ENCODE results near the gene KCNK18.

KCNK18 gene

GRCh38 chr10:117241541-117242462, 44.5 kb downstream of the KCNK18 start:
- TF ChIP-seq TAF1 (IDR thresholded peaks at IDR 0.05; ENCODE audit: borderline replicate concordance, insufficient read depth, low read length) (no peak), FOXP2 (optimal IDR thresholded peaks at IDR 0.05; ENCODE audit: borderline replicate concordance, extremely low read depth, extremely low read length, insufficient read depth) (no peak), REST (IDR thresholded peaks at IDR 0.05; ENCODE audit: insufficient read depth in 1 of 2, low read depth in 2 of 2, low read length in 2 of 2) (no peak), POLR2AphosphoS5 (IDR thresholded peaks at IDR 0.05; ENCODE audit: low read depth, low read length) (no peak), SIN3A (IDR thresholded peaks at IDR 0.05; ENCODE audit: borderline replicate concordance, insufficient read depth, low read length) (no peak)

GRCh38 chr10:117242463-117242832, 45.2 kb downstream of the KCNK18 start:
- TF ChIP-seq TAF1 (IDR thresholded peaks at IDR 0.05; ENCODE audit: borderline replicate concordance, insufficient read depth, low read length), result no peak
- TF ChIP-seq REST (IDR thresholded peaks at IDR 0.05; ENCODE audit: insufficient read depth in 1 of 2, low read depth in 2 of 2, low read length in 2 of 2), result no peak
- no peak for TF ChIP-seq SIN3A (IDR thresholded peaks at IDR 0.05; ENCODE audit: borderline replicate concordance, insufficient read depth, low read length)
- no peak for TF ChIP-seq FOXP2 (optimal IDR thresholded peaks at IDR 0.05; ENCODE audit: borderline replicate concordance, extremely low read depth, extremely low read length, insufficient read depth)
- no peak for TF ChIP-seq POLR2AphosphoS5 (IDR thresholded peaks at IDR 0.05; ENCODE audit: low read depth, low read length)

GRCh38 chr10:117246997-117247671, 49.8 kb downstream of the KCNK18 start:
- no peak for TF ChIP-seq SIN3A (IDR thresholded peaks at IDR 0.05; ENCODE audit: borderline replicate concordance, insufficient read depth, low read length)
- TF ChIP-seq POLR2AphosphoS5 (IDR thresholded peaks at IDR 0.05; ENCODE audit: low read depth, low read length), result no peak
- no peak for TF ChIP-seq REST (IDR thresholded peaks at IDR 0.05; ENCODE audit: insufficient read depth in 1 of 2, low read depth in 2 of 2, low read length in 2 of 2)
- no peak for TF ChIP-seq FOXP2 (optimal IDR thresholded peaks at IDR 0.05; ENCODE audit: borderline replicate concordance, extremely low read depth, extremely low read length, insufficient read depth)
- TF ChIP-seq TAF1 (IDR thresholded peaks at IDR 0.05; ENCODE audit: borderline replicate concordance, insufficient read depth, low read length), result no peak

- TF ChIP-seq SIN3A (IDR thresholded peaks at IDR 0.05; ENCODE audit: borderline replicate concordance, insufficient read depth, low read length) (no peak), TAF1 (IDR thresholded peaks at IDR 0.05; ENCODE audit: borderline replicate concordance, insufficient read depth, low read length) (no peak), POLR2AphosphoS5 (IDR thresholded peaks at IDR 0.05; ENCODE audit: low read depth, low read length) (no peak), REST (IDR thresholded peaks at IDR 0.05; ENCODE audit: insufficient read depth in 1 of 2, low read depth in 2 of 2, low read length in 2 of 2) (no peak), FOXP2 (optimal IDR thresholded peaks at IDR 0.05; ENCODE audit: borderline replicate concordance, extremely low read depth, extremely low read length, insufficient read depth) (no peak)
Observed at GRCh38 chr10:117248750-117249465, 51.6 kb downstream of the KCNK18 start.
